GM18499 (cell line): ENCODE results near the gene LMAN2.
"Not testable (repeated sequence)": the region's sequence is repeated elsewhere in the genome, so short reads cannot be mapped to it uniquely, and the experiment has no call there.

Experiments
- ATAC-seq: cut with Tn5 transposase; IDR thresholded peaks from one replicate; pipeline ENCODE4 v1.9.1; 2021; ENCODE audit warnings: moderate number of reproducible peaks; ENCODE audit not compliant: insufficient read depth, unreplicated experiment

Gene LMAN2

DNA sequence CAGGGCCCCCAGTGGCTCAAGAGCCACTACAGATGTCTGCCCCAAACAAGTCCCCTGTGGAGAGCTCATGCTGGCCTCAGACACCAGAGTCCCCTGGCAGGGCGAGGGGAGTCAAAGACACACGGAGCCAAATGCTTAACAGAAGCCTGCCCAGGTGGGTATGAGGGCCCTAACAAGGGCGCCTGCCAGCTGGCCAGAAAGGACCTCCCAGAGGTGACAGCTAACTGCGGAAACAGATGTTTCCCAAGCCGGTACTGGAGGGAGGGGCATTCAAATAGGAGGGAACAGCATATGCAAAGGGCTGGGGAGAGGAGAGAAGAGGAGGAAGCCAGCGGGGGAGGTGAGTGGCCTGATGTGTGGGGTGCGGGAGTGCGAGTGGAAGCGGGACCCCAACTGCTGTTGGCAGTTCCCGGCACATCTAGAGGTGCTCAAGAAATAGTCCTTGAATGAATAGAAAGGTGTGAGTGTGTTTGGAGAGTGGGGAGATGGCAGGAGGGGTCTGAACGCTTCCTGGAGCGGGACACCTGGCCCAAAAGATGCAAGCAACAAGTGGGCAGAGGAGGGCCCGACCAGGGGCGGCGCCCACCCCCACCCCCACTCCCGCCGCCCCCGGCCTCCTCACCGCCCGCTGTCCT is 40.6 kb downstream of the LMAN2 start:
- ATAC-seq: no peak

DNA sequence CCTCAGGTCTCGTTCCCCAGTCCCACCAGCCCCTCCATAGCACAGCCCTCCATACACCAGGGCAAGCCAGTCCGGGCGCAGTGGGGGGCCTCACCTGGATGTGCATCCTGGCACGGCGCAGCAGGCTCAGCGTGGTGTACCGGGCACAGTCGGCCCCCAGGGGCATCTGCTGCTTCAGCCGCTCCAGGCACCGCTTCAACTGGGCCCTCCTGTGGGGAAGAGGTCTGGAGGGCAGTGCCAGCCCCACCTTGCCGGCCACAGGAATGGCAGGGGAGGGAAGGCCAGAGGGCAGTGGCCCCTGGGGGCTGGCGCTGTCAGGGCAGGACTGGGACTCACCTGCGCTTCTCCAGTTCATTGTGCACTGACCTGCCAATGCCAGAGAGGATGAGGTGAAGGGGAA is 41.1 kb downstream of the LMAN2 start:
- ATAC-seq: no peak

DNA sequence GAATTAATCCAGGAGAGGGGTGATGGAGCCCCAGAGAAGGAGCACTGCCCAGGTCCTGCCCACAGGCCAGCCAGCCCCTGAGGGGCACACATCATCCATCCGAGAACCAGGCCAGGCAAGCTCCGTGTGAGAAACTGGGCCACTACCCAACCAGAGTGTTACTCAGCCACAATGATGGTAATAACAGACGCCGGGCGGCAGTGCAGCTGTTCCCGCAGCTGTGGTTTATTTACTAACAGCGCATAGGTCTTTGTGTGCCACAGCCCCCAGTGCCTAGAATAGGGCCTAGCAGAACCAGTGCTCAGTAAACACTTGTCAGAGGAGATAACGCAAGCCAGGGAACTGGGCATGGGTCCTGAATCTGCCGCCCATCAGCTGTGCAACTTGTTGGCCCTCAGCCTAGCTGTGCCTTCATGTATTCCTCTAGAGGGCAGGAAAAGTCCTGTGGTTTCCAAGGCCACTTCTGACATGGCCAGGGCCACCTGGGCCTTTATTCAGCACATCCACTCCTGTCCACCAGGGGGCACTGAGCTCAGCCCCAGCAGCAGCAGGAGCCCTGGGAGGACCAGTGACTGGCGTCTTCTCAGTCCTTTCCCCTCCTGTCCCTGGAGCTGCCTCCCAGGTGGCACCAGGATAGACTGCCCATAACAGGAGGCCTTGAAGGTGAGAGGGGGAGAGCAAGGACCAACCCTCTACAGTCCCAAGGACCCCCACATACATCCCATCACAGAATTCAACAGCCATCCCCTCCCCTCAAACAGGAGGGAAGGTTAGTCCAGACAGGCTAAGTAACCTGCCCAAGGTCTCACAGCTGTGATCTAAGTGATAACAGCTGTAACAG is 41.9 kb downstream of the LMAN2 start:
- ATAC-seq: no peak

DNA sequence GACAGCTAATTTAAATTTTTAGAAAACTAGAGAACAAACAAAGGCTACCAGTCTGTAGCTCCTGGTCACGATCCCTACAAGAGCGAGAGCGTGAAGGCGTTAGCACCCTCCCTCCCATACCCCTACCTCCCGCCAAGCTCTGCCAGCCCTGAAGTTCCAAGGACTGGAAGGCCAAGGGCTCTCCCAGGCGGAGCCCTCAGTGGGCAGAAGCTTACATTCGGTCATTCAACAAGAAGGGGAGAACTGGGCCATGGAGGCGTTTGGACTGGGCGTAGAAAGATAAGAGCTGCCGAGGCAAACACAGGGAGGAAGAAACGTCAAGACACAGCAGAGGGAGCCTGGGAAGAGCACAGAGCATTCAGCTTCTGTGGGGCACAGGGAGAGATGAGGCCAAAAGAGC is 42.7 kb downstream of the LMAN2 start:
- ATAC-seq: no peak

DNA sequence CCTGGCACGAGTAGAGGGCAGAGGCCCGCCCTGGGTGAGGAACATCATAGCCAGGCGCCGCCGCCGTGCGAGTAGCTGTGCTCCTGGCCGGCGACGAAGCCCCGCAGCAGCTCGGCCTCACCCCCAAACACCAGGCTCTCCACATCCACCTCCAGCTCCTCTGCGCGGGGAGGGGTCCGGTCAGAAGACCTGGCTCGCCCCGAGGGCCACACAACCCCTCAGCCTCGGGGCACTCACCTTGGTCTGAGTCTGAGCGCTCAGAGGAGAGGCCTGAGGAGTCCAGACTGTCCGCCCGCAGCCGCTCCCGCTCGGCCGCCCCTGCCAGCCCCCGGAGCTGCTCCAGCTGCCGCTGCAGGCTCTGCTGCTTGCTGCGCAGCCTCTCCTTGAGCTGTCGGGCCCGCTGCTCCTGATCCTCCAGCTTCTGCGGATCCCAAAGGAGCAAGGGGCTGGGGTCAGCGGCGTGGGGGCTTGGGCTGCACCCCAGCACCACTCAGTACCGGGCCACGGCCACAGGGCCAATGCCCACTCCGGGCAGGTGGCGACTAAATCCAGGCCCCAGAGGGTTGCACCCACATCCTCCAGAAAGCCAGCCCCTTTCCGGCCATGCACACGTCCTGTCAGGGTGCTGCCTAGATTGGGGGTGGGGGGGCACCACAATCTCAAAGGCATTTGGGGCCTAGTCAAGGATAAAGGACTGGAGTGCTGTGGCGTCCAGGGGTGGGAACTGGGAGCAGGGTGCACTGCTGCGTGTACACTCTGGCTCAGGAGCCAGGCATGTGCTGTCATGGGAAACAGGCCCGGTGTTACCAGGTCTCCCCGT is 43.7 kb downstream of the LMAN2 start:
- ATAC-seq: no peak

DNA sequence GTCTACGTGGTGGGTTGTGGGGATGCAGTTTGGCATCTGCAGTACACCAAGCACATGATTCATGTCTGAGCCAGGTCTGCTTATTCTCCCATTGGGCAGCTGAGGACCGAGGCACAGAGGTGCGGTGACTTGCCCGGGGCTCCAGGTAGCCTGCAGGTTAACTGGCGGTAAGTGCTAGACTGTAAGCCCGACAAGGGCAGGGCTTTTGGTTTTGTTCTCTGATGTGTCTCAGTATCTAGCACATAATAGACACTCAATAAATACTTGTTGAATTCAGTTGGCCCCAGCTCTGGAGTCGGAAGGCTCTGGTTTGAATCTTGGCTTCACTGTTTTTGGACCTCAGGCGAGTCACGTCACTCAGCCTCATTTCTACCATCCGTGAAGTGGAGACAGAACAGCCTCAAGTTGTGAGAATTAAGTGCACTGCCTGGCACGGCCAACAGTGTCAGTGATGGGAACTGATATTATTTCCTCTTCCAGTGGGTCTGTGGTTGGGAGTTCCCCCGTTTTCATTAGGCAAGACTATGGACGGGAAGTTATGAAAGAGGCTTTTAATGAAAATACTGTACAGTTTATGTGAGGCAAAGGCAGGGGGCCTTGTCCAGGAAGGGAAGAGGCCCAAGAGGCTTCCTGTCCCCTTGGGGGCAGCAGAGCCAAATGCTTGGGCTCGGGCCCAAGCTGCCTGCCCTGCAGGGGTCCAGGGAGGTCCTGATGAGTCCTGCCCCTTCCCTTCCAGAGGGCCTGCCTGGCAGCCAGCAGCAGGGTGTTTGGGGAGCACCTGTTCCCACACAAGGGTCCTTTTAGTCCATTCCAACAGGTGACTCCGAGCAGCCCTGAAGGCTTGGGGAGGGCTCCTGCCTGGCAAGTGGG is 44.6 kb downstream of the LMAN2 start:
- no peak for ATAC-seq

DNA sequence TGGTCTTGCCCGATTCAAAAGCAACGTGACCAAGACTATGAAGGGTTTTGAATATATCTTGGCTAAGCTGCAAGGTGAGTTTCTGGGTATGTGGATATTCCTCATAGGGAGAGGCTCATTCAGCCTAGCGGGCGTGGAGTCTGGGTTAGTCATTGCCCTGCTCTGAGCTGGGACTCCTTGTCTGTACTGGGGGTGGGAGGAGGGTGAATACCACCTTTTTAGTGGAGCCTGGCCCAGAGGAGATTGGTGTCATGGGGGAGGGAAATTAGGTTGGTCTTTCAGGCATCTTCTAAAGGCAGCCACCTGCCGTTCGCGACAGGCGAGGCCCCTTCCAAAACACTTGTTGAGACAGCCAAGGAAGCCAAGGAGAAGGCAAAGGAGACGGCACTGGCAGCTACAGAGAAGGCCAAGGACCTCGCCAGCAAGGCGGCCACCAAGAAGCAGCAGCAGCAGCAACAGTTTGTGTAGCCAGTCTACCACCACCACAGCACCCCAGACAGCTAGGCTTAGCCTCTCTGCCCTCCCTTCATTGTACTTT is 45.3 kb downstream of the LMAN2 start:
- not testable (repeated sequence) for ATAC-seq

DNA sequence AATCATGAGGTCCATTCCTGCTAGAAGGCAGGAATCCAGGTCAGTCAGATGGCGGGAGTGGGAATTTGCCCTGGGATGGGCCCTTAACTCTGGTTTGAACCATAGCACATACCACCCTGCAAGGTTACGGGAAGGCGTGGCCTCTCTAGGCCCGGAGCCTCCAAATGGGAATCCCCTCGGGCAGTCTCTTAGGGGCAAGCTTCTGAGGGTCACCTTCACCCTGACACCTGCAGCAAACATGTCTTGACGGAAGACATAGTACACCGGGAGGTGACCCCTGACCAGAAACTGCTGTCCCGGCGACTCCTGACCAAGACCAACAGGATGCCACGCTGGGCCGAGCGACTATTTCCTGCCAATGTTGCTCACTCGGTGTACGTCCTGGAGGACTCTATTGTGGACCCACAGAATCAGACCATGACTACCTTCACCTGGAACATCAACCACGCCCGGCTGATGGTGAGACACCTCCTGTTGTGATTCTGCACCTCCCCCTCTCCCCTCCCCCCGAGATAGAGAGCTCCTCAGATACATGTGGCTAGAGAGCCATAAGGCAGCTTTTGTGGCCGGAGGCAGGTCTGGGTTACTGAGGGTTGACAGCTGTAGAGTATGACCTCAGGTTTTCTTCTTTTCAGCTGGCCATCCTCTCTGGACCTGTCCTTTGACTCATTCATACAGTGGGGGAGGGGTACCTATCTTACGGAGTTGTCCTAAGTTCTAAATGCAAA is 46.9 kb downstream of the LMAN2 start:
- no peak for ATAC-seq

DNA sequence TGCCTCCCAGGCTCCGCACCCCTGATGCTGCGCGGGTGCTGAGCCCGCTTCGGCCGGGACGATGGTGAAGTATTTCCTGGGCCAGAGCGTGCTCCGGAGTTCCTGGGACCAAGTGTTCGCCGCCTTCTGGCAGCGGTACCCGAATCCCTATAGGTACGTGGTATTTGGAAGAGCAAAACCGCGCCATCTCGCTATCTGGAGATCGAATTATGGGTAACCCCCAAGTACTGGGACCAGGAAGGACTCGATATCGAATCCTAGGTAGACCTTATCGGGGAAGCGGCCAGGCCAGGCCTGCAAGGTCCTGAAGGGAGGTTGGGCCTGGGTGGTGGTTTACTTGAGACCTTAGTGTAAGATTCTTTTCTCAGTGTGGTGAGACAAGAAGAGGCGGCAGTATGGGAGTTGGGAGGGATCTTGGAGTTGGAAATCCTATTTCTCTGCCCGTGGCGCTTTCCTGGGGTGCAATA is 47.5 kb downstream of the LMAN2 start:
- no peak for ATAC-seq

DNA sequence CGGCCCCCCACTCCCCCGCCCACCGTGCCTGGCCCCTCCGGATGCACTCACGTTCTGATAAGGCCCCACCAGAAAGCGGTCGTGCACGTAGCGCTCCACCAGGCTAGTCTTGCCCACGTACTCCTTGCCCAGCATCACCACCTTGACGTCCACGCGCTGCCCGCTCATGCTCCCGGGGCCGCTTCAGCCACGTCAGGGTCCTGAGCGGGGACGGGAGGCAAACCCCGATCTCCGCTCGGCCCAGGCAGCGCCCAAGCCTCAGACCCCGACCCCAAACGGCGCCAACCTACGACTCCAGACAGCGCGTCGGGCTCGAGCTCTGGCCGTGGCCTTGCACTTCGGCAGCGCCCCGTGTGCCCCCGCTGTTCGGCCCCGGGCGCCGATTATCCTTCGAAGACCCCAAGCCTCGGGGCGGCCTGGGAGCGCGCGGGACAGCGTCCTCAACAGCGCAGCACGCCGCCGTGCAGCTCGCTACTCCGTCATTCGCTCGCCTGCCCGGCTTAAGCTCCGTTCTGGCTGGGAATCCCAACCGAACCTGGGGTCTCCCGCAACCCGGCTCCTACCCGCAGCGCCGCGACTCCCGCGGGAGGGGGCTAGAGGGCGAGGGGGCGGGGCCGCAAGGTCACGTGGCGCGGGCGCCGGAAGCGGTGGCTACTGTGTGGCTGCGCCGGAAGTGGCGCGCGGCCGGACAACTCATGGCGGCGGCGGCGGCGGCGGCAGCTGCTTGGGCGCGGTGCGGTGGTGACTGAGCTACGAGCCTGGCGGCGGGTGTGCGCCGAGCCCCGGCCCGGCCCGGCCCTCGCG is 48.1 kb downstream of the LMAN2 start, which contains the start of the genes PRELID1 and RAB24:
TSS of gene PRELID1 (plus strand) at position 679 of the 804 bp plus-strand sequence. CDS start 187 bp downstream, outside the sequence.
TSS of gene RAB24 (minus strand) at position 599 of the 804 bp plus-strand sequence. CDS start at position 168, 431 bp downstream.
- ATAC-seq: no peak

DNA sequence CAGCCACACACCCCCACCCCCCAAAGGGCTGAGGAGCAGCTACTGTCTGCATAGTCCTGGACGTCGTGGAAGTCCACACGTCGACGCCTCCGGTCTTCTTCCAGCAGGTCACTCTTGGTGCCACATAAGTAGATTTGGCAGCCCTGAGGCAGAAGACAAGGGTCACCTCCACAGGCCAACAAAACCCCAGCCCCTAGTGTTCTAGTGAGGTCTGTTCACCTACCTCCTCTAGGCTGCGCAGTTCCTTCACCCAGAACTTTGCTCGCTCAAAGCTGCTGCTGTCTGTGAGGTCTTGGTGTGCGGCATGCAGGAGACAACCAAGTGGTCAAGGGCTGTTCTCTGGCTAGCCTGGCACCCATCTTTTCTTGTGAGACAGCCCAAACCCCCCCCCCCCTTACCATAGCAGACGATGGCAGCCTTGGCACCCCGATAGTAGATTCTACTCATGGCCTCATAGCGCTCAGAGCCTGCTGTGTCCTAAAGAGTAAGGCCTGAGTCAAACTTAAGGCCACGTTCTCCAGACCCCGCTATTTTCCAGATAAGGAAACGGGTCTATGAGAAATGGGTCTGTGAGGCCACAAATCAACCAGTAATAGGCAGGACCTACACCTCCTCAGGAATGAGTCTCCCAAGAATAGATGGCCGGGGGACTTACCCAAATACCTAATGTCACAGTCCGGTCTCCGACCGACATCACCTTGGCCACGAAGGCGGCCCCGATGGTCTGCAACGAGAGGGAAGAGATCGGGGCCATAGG is 48.9 kb downstream of the LMAN2 start:
- no peak for ATAC-seq

DNA sequence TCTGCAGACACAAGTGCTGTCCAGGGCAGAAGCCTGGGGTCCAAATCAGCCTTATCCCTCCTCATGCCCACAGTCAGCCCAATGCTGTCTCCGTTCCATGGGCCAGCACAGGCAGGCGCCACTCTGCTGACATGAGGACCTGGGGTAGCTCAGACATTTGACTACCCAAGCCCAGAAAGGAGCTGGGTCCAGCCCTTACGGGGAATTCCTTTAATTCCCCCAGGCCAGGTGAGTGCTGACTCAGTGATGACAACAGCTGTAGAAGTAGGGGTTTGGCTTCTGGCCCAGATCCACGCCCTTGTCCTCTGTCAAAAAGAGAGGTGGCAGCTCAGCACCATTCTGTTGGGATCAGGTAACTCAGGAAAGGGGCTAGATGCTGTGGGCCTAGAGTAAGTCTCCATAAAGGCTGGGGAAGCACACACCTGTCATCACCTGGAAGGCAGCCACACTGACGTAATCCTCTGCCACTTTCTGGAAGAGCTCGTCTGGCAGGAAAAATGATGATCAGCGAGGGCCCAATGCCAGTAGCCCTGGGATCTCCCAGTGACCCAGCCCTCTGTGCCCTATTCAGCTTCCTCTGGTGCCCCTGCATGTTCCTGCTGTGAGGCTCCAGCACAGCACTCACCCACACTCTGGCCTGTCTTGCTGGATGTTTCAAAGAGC is 49.8 kb downstream of the LMAN2 start:
- ATAC-seq: no peak

DNA sequence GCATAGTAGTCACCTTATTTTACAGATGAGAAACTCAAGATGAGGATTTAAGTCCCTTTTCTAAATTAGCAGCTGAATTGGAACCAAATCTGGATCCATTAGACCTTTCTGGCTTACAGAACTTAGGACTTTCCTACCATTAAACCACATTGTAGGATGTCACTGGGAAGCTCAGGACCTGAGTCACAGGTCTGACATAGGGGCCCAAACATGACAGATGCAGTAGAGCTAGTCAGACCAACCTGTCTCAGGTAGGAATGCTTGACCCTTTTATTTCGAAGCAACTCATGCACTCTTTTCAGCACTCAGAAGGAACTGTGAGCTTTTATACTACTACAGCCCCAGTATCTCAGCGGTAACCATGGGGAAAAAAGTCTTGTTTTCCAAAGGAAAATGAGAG is 50.5 kb downstream of the LMAN2 start:
- no peak for ATAC-seq

DNA sequence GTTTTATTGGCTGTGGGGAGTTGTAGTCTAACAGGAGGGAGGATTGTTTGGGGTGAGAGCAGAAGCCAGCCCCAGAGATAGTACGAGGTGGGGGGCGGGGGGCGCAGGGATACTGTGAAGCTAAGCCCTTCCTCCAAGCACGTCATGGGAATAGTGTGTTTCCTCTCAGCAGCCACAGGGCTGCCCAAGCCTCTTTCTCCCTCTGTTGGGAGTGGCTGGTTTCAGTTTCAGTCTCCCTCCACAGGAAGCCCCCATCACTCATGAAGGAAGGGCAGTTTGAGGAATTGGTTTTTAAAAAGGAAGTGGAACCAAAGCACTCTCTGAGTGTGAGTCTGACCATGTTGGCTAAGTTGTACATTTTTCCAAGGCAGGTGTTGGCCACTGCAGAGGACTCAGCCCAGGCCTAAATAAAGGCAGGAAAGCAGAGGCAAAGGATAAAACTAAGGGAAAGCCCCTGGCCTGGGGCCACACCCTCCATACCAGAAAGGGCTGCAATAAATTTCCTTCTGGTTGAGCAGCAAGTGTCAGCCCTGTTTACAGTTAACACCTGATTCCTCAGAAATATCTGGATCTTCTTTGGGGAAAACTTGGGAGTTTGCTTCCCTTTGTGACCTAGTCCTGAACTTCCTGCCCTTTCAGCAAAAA is 51.1 kb downstream of the LMAN2 start:
- ATAC-seq: no peak

DNA sequence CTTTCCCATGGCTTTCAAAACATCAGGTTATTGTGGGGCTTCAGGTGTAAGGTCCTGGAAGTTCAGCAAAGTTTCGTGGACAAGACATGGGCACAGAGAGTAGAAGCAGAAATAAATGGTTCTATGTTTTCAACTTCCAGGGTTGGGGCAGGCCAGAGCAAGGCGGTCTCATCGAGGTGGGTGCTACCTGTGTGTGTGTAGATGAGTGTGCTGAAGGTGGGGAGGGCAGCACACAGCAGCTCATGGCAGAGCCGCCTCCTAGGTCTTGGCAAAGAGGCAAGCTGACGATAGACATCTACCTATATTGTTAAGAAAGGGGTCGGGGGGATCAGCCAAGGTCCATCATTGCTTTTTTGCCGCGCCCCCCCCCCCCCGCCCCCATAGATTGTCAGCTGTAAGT is 51.8 kb downstream of the LMAN2 start:
- ATAC-seq: no peak

DNA sequence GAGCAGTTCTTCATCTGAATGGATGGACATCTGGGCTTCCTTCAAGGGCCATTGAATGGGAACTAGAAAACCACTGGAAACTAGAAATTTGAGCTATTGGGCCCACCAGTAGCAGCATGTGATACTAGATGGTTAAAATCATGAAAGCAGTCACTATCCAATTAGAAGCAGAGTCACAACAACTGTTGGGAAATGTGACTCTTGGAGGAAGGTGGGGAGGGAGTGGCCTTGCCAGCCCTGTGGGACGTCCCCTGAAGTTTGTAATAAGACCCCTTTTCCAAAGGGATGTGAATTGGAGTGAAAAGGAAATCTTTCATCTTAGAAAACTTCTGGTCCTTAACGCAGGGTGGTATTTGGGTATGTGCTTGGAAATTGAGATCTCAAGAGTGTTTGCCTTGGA is 53.5 kb downstream of the LMAN2 start:
- ATAC-seq: no peak
